Hematopoietic multipotent progenitor cell (in vitro differentiated cells): ENCODE data around the gene TADA2B. TPM values are rescaled to one million over a fixed set of nuclear protein-coding genes. Genes with fewer than 3 reads are reported as not detected.

Experiments used
- DNase-seq, 3 donors: peaks; one replicate each; pipeline ENCODE4 v3.0.0-alpha.2; 2011 to 2015; ENCODE audit warnings: low read depth in 2 of 3, low spot score in 2 of 3
- total RNA-seq: library from RNA; depleted of rRNA; stranded (reverse); fragments of >200 nt; gene quantifications from one replicate; pipeline ENCODE4 v1.2.3, GENCODE V29; 2012

The TADA2B gene
- total RNA-seq, 1 donor: 4.8 TPM

GRCh38 chr4:7037425-7037824 is 5.7 kb upstream of the TADA2B start:
- DNase-seq: no peak

GRCh38 chr4:7040765-7041164 is 2.4 kb upstream of the TADA2B start:
- DNase-seq: no peak

- no peak for DNase-seq
Measured at GRCh38 chr4:7041246-7041645, 1.9 kb upstream of the TADA2B start.

- DNase-seq: peak in 1 of 3 donors; percentile 10
Measured at GRCh38 chr4:7041801-7042502, 1.2 kb upstream of the TADA2B start.

GRCh38 chr4:7042503-7043283 is 479 bp upstream of the TADA2B start:
- peak; percentile 88 to 94 (median 91) for DNase-seq

- no peak for DNase-seq
Measured at GRCh38 chr4:7044137-7044930, 1.2 kb downstream of the TADA2B start.

- DNase-seq: no peak
Measured at GRCh38 chr4:7045553-7045952, 2.4 kb downstream of the TADA2B start.

GRCh38 chr4:7045961-7046921 is 3.1 kb downstream of the TADA2B start:
- DNase-seq: no peak

- no peak for DNase-seq
Measured at GRCh38 chr4:7046971-7047370, 3.8 kb downstream of the TADA2B start.

GRCh38 chr4:7048642-7049041 is 5.5 kb downstream of the TADA2B start:
- DNase-seq: no peak

GRCh38 chr4:7049295-7049694 is 6.1 kb downstream of the TADA2B start:
- DNase-seq: no peak

- DNase-seq: no peak
Measured at GRCh38 chr4:7049739-7050138, 6.6 kb downstream of the TADA2B start.

- DNase-seq: no peak
Measured at GRCh38 chr4:7050481-7051143, 7.4 kb downstream of the TADA2B start.

- no peak for DNase-seq
Measured at GRCh38 chr4:7051144-7051495, 7.9 kb downstream of the TADA2B start.

GRCh38 chr4:7051905-7052304 is 8.7 kb downstream of the TADA2B start:
- DNase-seq: no peak

GRCh38 chr4:7052313-7052712 is 9.1 kb downstream of the TADA2B start:
- DNase-seq: no peak

GRCh38 chr4:7052923-7053715 is 9.9 kb downstream of the TADA2B start:
- peak in 2 of 3 donors; percentile 79 to 86 for DNase-seq

- no peak for DNase-seq
Measured at GRCh38 chr4:7054106-7054880, 11.1 kb downstream of the TADA2B start.
